Stomach (tissue), 4 donors: Measurements from ENCODE around the gene CPAMD8.

Experiments
- EP300 ChIP-seq: sonication (generic); formaldehyde crosslinking; IDR thresholded peaks from one replicate; pipeline ENCODE4 v1.6.1; 2017; ENCODE audit warnings: antibody characterized with exemption
- POLR2A ChIP-seq, 4 donors: fragments of 450-650 bp; IDR thresholded peaks; one replicate each; pipeline ENCODE4 v1.6.1; 2016; ENCODE audit warnings: antibody characterized with exemption in 4 of 4, control low read depth in 2 of 4, mild to moderate bottlenecking in 1 of 4, moderate library complexity in 1 of 4

GRCh38 chr19:17055636-17056035, 29.0 kb upstream of the CPAMD8 start:
- no peak for TF ChIP-seq POLR2A (IDR thresholded peaks at IDR 0.05)
- TF ChIP-seq EP300: no peak
